Measurements from ENCODE around the gene MPZL3.

The MPZL3 gene

DNA sequence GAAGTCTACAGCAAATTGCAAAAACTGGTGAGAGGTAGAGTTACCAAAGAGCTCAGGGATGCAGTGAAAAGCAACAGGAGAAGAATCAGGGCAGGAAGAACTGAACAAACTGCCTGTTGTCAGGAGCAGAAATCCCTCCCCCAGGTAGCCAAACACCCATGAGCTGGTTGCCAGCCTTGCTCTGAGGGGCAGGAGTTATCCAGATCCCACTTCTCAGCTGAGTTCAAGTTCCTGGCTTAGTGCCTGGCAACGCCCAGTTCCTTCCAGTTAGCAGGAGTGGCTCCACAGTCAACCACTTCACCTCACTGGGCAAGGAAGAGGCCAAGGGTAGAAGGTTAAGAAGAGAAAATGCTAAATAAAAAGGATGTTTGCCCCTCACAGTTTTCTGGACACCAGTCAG lies 13.8 kb upstream of the MPZL3 start:
- TF ChIP-seq, protein P1, sequence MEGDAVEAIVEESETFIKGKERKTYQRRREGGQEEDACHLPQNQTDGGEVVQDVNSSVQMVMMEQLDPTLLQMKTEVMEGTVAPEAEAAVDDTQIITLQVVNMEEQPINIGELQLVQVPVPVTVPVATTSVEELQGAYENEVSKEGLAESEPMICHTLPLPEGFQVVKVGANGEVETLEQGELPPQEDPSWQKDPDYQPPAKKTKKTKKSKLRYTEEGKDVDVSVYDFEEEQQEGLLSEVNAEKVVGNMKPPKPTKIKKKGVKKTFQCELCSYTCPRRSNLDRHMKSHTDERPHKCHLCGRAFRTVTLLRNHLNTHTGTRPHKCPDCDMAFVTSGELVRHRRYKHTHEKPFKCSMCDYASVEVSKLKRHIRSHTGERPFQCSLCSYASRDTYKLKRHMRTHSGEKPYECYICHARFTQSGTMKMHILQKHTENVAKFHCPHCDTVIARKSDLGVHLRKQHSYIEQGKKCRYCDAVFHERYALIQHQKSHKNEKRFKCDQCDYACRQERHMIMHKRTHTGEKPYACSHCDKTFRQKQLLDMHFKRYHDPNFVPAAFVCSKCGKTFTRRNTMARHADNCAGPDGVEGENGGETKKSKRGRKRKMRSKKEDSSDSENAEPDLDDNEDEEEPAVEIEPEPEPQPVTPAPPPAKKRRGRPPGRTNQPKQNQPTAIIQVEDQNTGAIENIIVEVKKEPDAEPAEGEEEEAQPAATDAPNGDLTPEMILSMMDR (IDR thresholded peaks at IDR 0.05; ENCODE audit: extremely low read depth, missing control alignments), result no peak
- DNase-seq (ENCODE audit: low spot score), result no peak

DNA sequence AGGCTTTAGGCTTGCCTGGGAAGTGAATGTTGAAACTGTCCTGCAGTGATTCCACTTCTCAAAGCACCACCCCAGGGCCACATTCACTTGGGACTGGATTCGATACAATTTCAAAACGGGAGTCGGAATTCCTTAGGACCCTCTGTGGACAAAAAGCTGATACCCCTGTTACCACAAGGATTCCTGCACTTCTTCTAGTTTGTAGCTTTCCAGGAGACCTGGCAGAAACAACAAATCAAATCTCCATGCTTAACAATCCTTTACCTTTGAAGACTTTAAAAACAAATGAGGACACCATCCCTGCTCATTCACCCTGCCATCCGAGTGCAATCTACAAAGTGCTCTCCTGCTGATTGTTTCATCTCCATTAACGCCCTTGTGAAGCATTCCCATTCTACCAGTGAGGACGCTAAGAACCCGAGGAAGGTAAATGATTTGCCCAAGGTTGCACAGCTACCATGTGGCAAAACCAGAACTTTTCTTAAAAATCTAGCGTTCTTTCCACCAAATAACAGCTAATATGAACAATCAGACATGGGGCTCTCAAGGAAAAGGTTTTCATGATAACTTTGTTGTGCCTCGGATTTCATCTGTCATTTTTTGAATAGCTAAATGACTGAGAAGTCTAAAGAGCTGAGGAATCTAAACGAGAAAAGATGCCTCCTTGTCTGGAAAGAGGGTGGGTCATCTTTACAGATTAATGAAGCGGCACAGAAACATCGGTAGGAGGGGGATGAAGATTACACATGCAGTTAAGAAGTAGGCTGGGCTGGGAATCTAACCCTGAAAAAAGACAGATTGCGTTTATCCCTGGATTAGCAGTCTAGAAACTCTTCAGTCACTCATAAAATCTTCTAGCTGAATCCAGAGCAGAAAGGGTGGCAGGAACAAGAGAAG lies 12.7 kb upstream of the MPZL3 start:
- TF ChIP-seq, protein P1 (IDR thresholded peaks at IDR 0.05; ENCODE audit: extremely low read depth, missing control alignments), result no peak
- DNase-seq (ENCODE audit: low spot score), result no peak

DNA sequence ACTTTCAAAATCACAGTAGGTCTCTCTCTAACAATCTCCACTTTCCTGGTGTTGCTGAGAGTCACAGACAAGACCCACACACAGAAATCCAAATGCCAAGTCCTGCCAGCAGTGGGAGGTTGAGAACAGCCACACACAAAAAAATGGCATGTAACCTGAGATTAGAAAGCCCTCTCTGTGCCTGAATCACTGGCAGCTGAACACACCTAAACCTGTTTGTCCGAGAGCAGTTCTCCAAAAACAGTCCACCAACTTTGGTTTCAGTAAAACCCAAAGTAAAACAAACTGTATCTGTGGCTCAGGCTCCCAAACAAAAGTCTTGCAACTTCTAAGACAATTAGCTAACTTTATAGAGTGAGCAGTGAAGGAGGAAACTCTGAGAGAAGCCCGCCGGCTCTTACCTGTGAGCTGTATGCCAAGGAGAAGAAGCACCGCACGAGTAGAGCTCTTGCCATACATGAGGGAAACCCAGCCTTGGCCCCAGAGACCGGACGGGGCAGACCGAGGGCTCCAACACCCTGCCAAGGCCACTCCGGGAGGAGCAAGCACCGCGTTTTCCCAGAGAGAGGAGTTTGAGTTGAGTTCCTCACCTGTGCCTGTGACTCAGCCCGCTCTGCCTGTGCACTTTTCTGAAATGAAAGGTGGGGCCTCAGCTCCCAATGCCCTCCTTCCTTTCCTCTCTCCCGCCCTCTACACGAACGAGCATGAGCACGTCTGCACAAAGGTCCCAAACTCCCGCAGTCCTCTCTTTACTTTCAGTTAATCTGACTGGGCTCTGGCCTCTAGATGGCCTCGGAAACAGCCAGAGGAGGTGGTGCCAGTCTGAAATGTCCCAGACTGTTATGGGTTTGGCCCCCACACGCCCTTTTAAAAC lies 11.8 kb upstream of the MPZL3 start, which contains the start of gene MPZL2:
TSS of gene MPZL2 (minus strand) at position 603 of the 874 bp plus-strand sequence. CDS start at position 459, 144 bp downstream.
- no peak for DNase-seq (ENCODE audit: low spot score)

DNA sequence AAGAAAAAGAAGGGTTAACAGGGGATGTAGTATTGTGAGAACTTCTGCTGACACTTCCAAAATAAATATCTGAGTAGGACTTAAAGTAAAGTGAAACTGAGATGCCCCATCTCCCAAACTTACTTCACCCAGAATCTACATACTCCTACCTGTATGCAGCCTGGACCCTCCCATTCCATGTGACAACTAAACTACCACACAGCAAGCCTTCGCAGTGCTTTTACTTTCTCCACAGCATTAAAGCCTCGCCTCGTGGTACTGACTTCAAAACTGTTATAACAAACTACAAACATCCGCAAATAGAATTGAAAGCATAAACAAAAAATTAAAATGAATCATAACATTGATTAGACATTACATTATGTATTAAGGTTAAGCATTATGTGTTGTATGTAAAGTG lies 10.9 kb upstream of the MPZL3 start:
- DNase-seq (ENCODE audit: low spot score), result no peak
- TF ChIP-seq, protein P1 (IDR thresholded peaks at IDR 0.05; ENCODE audit: extremely low read depth, missing control alignments), result no peak

More for the DNA sequence above, 11.8 kb upstream of the MPZL3 start, which contains the start of gene MPZL2:
- TF ChIP-seq, protein P1 (IDR thresholded peaks at IDR 0.05; ENCODE audit: extremely low read depth, missing control alignments), result no peak

DNA sequence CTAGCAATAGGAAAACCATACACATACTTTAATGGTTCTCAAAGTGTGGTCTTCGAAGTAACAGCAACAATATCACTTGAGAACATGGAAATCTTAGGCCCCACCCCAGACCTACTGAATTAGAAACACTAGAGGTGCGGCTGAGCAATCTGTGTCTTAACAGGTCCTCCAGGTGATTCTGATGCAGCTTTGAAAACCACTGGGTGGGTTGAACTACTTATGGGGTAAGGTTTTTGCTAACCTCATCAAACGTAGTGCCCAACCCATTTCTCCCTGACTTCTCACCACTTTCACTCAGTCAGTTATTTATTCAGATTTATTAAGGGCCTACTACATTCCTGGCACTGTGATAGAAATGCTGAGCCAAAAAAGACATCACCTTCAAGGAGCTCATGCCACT lies 8.2 kb upstream of the MPZL3 start:
- no peak for DNase-seq (ENCODE audit: low spot score)
- TF ChIP-seq, protein P1 (IDR thresholded peaks at IDR 0.05; ENCODE audit: extremely low read depth, missing control alignments), result no peak

DNA sequence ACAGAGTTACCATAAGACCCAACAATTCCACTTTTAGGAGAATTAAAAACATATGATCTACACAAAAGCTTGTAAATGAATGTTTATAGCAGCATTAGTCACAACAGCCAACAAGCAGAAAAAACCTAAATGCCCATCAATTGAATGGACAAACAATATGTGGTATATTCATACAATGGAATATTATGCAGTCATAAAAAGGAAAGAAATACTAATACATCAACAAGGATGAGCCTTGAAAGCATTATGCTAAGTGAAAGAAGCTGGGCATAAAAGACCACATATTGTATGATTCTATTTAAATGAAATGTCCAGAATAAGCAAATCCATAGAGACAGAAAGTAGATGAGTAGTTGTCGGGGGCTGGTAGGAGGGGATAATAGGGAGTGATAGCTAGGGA lies 7.0 kb upstream of the MPZL3 start:
- no peak for DNase-seq (ENCODE audit: low spot score)
- TF ChIP-seq, protein P1 (IDR thresholded peaks at IDR 0.05; ENCODE audit: extremely low read depth, missing control alignments), result no peak

DNA sequence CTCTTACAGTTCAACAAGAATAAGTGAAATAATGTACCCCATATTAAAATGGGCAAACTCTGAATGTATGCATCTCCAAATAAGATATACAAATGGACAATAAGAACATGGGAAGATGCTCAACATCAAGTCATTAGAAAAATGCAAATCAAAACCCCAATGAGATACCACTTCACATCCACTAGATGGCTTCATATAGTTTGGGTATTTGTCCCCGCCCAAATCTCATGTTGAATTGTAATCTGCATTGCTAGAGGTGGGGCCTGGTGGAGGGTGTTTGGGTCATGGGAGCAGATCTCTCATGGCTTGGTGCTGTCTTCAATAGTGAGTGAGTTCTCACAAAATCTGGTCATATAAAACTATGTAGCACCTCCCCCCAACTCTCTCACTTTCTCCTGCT lies 6.2 kb upstream of the MPZL3 start:
- TF ChIP-seq, protein P1 (IDR thresholded peaks at IDR 0.05; ENCODE audit: extremely low read depth, missing control alignments), result no peak
- DNase-seq (ENCODE audit: low spot score), result no peak

Data from GM20000 (cell line).